RWPE1 (cell line): ENCODE measurements around the gene PROC.

ENCODE experiments used
- CTCF ChIA-PET: fragments of 350-600 bp; sonication (Branson Sonifier 250); formaldehyde crosslinking; extraction: SDS; loops from one replicate; lab custom pipeline; 2021; lab: Yijun Ruan, JAX
- POLR2A ChIA-PET: fragments of 400-600 bp; formaldehyde crosslinking; extraction: SDS; loops from one replicate; lab custom pipeline; 2020; ENCODE audit warnings: antibody characterized with exemption; ENCODE audit not compliant: low non-redundant PET; lab: Yijun Ruan, JAX
- DNase-seq: peaks from one replicate; pipeline ENCODE4 v3.0.0; 2012; ENCODE audit warnings: low spot score
- H3K27ac ChIP-seq: fragments of 450-650 bp; 2 replicates; pipeline ENCODE4 v1.5.1; 2017
- TF ChIP-seq, protein P1 (sequence below): fragments of 450-650 bp; conservative IDR thresholded peaks from 2 replicates; pipeline ENCODE4 v1.5.1; 2017; ENCODE audit warnings: low read depth, mild to moderate bottlenecking

PROC gene

DNA sequence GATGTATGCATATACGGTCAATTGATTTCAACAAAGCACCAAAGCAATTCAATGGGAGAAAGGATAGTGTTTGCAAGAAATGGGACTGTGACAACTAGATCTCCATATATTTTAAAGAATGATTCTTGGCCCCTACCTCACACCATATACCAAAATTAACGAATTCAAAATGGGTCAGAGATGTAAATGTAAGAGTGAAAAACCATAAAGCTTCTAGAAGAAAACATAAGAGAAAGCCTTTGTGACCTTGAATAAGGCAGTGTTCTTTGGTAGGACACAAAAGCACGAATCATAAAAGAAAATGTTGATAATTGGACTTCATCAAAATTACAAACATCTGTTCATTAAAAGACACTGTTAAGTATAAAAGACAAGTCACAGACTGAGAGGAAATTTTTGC lies 5.0 kb upstream of the PROC start:
- no peak for DNase-seq
- TF ChIP-seq, protein P1, sequence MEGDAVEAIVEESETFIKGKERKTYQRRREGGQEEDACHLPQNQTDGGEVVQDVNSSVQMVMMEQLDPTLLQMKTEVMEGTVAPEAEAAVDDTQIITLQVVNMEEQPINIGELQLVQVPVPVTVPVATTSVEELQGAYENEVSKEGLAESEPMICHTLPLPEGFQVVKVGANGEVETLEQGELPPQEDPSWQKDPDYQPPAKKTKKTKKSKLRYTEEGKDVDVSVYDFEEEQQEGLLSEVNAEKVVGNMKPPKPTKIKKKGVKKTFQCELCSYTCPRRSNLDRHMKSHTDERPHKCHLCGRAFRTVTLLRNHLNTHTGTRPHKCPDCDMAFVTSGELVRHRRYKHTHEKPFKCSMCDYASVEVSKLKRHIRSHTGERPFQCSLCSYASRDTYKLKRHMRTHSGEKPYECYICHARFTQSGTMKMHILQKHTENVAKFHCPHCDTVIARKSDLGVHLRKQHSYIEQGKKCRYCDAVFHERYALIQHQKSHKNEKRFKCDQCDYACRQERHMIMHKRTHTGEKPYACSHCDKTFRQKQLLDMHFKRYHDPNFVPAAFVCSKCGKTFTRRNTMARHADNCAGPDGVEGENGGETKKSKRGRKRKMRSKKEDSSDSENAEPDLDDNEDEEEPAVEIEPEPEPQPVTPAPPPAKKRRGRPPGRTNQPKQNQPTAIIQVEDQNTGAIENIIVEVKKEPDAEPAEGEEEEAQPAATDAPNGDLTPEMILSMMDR: no peak
- no peak overlapping the region for H3K27ac ChIP-seq
- ChIA-PET POLR2A (no interaction called here), CTCF (interaction anchor here (1.2 kb wide), 1 partner anchor 89 kb away, joined by 3 read pairs; no protein-coding TSS in a partner anchor)

GRCh38 chr2:127413782-127414637 lies 4.2 kb upstream of the PROC start:
- TF ChIP-seq, protein P1: no peak
- H3K27ac ChIP-seq: peak overlapping the region; percentile 89
- peak; percentile 23 for DNase-seq
- CTCF ChIA-PET: interaction anchor here (0.6 to 1.2 kb wide), 3 partner anchors 13 to 236 kb away, joined by 3 read pairs; no protein-coding TSS in a partner anchor
- POLR2A ChIA-PET: no interaction called here

DNA sequence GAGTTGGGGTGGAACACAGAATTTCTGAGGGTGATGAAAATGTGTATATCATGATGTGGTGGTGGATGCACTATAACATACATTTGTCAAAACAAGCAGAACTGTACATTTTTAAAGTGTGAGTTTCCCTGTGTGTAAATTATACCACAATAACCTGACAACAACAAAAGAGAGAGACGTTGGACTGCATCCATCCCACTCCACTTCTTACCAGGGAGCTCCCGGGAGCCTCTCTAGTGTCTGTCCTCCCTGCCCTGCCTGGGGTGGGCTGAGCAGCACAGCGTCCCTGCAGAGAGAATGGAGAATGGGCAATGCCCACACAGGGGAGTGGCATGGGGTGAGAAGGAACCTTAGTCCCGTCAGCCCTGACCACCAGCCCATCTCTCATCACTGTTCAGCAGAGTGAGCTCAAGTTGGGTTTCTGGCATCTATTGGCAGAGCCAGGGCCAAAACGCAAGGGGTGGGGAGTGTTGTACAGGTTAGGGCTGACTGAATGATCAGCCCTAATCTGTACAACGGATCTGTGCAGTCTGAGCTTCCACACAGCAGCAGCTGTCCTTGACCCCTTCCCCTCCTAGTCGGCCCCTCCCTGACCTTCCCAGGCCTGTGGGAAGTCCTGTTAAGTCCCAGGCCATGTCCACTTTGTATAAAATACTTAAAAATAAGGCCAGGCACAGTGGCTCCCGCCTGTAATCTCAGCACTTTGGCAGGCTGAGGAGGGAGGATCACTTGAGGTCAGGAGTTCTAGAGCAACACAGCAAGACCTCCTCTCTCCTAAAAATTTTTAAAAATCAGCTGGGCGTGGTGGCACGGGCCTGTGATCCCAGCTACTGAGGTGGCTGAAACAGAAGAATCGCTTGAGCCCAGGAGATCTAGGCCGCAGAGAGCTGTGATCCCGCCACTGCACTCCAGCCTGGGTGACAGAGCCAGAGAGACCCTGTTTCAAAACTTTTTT lies 3.3 kb upstream of the PROC start:
- H3K27ac ChIP-seq: peak overlapping the region; percentile 89
- ChIA-PET CTCF (interaction anchor here (0.6 to 2.0 kb wide), 9 partner anchors 10 to 235 kb away, joined by 3 to 8 read pairs (median 4); partner anchors contain the start of gene ERCC3), POLR2A (no interaction called here)
- TF ChIP-seq, protein P1: no peak
- DNase-seq: no peak

DNA sequence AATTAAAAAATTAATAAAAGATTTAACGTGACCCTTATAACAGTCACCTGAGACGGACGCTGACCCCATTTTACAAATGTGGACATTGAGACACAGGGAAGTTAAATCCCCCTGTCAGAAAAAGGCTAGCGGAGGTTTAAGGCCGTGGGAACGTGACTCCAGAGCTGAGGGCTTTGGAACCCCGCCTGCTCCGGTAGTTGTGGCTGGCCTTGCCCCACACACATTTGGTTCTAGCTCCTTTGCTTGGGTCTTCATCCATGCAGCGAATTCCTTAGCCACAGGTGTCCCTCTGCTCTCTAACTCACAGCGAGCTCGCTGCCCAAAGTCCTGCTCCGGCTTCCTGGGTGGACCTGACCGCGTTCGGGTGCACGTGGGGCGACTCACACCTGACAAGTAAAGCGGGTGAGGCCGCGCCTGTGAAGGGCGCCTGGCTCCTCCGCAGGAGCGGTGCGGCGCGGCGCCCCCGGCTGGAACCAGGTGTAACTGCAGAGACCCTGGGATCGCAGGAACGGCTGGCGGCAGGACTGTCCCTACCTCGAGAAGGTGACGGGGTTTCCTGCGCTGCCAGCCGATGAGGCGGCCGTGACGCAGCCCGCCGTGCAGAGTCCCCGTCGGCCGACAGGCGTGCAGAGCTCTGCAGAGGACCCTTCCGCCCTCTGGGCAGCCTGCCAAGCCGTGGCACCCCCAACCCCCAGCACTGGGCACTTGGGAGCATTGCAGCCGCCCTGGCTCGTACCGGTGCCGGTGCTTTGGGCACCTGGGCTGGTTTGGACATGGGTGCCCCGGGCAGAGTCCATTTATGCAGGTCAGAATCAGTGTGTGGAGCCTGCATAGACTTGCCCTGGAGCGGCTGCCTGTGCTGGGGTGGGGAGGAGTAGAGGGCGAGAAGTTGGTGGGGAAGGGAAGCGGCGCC lies 2.4 kb upstream of the PROC start:
- ChIA-PET POLR2A (interaction anchor here (0.7 kb wide), 1 partner anchor 9 kb away, joined by 3 read pairs; no protein-coding TSS in a partner anchor), CTCF (interaction anchor here (0.6 to 2.0 kb wide), 8 partner anchors 9 to 1467 kb away, joined by 3 to 8 read pairs (median 4); partner anchors contain the start of gene ERCC3)
- DNase-seq: peak; percentile 52
- TF ChIP-seq, protein P1: peak; percentile 67
- peak overlapping the region; percentile 89 for H3K27ac ChIP-seq

DNA sequence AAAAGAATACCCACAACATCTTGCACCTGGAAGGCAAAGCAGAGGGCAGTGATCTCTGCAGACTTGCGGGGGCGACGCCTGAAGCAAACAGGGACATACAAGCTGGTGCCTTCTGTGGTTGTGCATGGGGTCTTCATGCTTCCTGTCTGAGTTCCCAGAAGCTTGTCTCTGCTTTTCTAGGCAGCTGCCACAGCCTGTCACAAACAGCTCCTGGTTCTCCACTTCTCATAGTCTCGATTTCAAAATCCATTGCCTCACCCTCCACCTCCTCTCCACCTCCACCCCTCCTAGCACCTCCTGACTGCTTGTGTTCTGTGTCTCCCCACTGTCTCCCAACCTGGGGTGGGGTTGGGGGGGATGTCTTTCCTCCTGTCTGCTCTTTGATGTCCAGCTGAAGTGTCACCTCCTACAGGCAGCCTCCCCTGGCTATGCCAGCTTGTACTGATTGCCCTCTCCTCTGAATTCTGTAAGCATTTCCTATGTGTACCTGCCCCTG lies 1.7 kb upstream of the PROC start:
- no peak for DNase-seq
- TF ChIP-seq, protein P1: no peak
- ChIA-PET POLR2A (interaction anchor here (0.7 kb wide), 1 partner anchor 8 kb away, joined by 3 read pairs; no protein-coding TSS in a partner anchor), CTCF (interaction anchor here (1.0 to 2.0 kb wide), 3 partner anchors 15 to 1467 kb away, joined by 3 to 8 read pairs (median 5); no protein-coding TSS in a partner anchor)
- H3K27ac ChIP-seq: peak overlapping the region; percentile 89
